Brain microvascular endothelial cell (primary cell): ENCODE measurements around the gene TBXA2R.

ENCODE experiments used
- DNase-seq: peaks from one replicate; pipeline ENCODE4 v3.0.0-alpha.2; 2020
- H3K27ac ChIP-seq: fragments of 250-450 bp; sonication (Bioruptor Pico); 2 replicates; pipeline ENCODE4 v1.5.1; 2020; ENCODE audit warnings: mild to moderate bottlenecking, moderate library complexity
- H3K27me3 ChIP-seq: fragments of 250-450 bp; sonication (Bioruptor Pico); replicated peaks from 2 replicates; pipeline ENCODE4 v1.5.1; 2020; ENCODE audit warnings: mild to moderate bottlenecking
- H3K36me3 ChIP-seq: fragments of 250-450 bp; sonication (Bioruptor Pico); replicated peaks from 2 replicates; pipeline ENCODE4 v1.5.1; 2020; ENCODE audit warnings: mild to moderate bottlenecking
- H3K4me3 ChIP-seq: 2 replicates; pipeline ENCODE4 v1.5.1; 2011; ENCODE audit warnings: low read depth, mild to moderate bottlenecking, control low read depth, low read length, moderate library complexity
- CTCF ChIP-seq: IDR thresholded peaks from 2 replicates; pipeline ENCODE4 v1.5.1; 2011; ENCODE audit warnings: low read depth, mild to moderate bottlenecking, moderate library complexity, low read length, control low read depth, inconsistent platforms; ENCODE audit errors: missing control alignments
- in situ Hi-C: cut with HindIII; loops from 2 replicates; pipeline ENCODE4 v1.10.0; 2017; ENCODE audit warnings: low sequenced_read_pairs, low pct_ligation_motif_present

Gene TBXA2R

GRCh38 chr19:3614858-3615505, 8.3 kb upstream of the TBXA2R start:
- no peak for DNase-seq
- Histone ChIP-seq H3K27me3 (no peaks in the 10 kb centered on the region), H3K27ac (no peak overlapping the region), H3K36me3 (peaks cover 25% of the 10 kb centered on the region), H3K4me3 (no peak overlapping the region)
- no peak for TF ChIP-seq CTCF
- in situ Hi-C loops: no loop called here

DNA sequence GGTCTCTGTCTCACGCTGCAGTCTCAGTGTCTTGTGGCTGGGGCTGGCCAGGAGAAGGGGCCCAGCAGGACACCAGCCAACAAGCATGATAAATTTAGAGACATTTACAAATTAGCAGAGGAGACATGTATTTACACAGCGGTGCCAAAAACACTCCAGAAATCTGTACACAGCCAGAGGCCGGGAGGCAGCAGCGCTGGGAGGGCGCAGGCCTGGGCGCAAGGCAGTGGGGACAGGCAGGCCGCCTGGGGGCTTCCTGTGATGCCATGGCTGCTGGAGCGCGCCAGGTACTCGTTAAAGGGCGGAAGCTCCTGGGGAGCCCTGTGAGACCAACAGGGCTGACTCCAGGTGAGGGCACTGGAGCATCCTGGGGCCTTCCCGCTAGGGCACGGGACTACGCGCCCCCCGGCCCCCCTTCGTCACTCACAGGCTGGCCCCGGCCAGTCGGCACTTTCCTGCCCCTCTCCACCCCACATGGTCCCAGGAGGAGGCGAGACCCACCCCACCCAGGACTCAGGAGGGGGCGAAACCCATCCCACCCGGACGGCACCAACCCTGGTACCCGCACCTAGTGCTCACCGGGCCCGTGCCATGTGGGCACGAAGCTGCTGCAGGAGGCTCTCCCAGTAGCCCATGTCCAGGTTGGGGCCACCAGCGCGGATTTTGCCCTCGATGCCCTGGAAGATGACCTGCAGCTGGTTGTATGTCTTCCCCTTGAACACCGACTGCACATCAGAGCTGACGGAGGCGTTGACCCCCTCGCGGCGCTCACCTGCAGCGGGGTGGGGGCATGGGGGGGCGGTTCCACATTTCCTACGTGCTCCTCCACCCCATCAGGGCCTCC, 7.4 kb upstream of the TBXA2R start:
- no peak for DNase-seq
- in situ Hi-C loops: no loop called here
- Histone ChIP-seq H3K27ac (no peak overlapping the region), H3K27me3 (no peaks in the 10 kb centered on the region), H3K4me3 (no peak overlapping the region), H3K36me3 (peaks cover 23% of the 10 kb centered on the region)
- TF ChIP-seq CTCF: no peak

DNA sequence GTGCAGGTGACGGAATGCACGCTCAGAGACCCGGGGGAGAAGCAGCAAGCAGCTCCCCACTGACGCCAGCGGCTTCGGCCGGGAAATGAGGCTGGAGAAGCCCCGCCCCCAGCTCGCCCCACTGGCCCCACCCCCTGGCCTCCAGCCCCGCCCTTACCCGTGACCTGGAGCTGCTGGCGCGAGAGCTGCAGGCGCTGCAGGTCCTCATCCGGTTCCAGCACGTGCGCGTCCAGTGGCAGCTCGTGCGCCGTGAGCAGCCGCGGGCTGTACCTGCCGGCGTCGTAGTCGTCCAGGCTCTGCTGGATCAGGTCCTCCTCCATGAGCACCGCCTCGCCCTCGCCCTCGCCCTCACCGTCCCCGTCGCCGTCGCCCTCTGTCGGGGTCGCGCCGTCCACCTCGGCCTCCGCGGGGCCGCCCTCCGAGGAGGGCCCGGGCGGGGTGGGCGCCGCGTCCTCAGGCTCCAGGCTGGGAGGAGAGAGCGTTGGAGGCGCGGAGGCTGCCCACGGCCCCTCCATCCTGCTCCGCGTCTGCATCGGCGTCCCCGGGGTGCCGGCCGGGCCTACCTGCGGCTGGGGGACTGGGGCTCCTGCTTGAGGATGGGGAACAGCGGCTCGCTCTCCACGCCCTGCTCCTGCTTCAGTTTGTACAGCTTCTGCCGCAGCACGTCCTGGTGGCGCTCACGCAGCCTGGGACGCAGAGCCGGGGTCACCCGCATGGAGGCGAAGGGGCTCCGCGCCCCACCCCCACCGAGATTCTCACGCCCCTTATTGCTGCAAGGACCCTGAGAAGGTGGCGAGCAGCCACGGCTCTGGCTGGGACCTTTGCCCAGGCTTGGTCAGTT, 6.4 kb upstream of the TBXA2R start:
- H3K27ac ChIP-seq: no peak overlapping the region
- DNase-seq: no peak
- H3K36me3 ChIP-seq: peaks cover 23% of the 10 kb centered on the region
- no peak overlapping the region for H3K4me3 ChIP-seq
- H3K27me3 ChIP-seq: no peaks in the 10 kb centered on the region
- TF ChIP-seq CTCF: no peak
- in situ Hi-C loops: no loop called here

- H3K27me3 ChIP-seq: no peaks in the 10 kb centered on the region
- no peak for DNase-seq
- in situ Hi-C loops: no loop called here
- no peak overlapping the region for H3K27ac ChIP-seq
- no peak for TF ChIP-seq CTCF
- peaks cover 23% of the 10 kb centered on the region for H3K36me3 ChIP-seq
- H3K4me3 ChIP-seq: no peak overlapping the region
Measured at GRCh38 chr19:3612330-3612729, 5.7 kb upstream of the TBXA2R start.

GRCh38 chr19:3611841-3612240, 5.2 kb upstream of the TBXA2R start:
- in situ Hi-C loops: no loop called here
- DNase-seq: no peak
- Histone ChIP-seq H3K27me3 (no peaks in the 10 kb centered on the region), H3K4me3 (no peak overlapping the region), H3K27ac (no peak overlapping the region), H3K36me3 (peaks cover 20% of the 10 kb centered on the region)
- no peak for TF ChIP-seq CTCF
